GM18511 (cell line): ENCODE measurements around the gene NEXN.

ENCODE experiments used
- ATAC-seq: cut with Tn5 transposase; IDR thresholded peaks from one replicate; pipeline ENCODE4 v1.9.1; 2021; ENCODE audit warnings: mild to moderate bottlenecking, moderate library complexity; ENCODE audit not compliant: unreplicated experiment

NEXN gene

DNA sequence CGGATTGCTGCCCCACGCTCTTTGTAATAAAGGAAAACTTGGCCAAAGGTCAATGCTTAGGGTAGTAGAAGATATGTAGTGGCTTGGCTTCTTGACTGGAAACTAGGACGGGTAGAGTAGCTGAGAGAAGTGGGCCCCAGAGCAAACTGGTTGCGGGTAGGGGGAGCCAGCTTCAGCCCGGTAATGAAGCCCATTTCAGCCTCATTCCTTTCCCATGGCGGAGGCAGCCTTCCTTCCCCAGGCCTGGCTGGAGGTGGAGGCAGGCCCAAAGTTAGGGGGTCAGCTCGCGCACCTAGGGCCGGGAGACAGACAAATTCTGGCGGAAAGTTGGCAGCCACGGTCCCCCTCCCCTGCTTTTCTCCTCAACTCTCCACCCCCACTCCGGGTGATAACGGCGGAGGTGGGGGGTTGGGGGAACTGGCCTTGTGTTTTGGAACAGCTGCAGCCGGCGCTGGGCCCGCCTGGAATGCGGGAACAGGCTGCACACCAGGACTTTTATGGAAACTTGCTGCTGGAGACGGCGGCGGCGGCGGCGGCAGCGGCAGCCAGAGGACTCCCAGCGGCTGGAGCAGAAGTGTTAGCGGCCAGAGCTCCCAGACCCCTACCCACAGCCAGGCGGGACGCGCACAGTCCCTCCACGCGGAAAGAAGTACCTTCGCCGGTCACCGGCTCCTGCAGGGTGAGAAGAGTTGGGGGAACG lies at the start of gene NEXN:
Gene NEXN, plus strand, starts transcription at position 544 of the 700 bp plus-strand sequence. CDS start 27,483 bp downstream, outside the sequence.
- peak; percentile 50 for ATAC-seq

DNA sequence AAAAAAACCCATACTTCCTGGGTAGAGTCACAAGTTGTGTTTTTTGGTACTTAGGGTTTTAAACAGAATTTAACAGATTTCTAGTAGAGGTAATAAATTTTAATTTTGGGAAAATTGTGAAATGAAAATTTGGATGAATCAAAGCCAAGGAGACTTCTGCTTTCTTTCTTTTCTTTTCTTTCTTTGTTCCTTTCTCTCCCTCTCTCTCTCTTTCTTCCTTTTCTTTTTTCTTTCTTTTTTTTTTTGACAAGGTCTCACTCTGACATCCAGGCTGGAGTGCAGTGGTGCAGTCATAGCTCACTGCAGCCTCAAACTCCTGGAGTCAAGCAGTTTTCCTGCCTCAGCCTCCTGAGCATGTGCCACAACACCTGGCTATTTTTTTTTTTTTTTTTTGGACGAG lies 46.9 kb upstream of the NEXN start:
- no peak for ATAC-seq

GRCh38 chr1:77845951-77846350 lies 42.5 kb upstream of the NEXN start:
- no peak for ATAC-seq

- no peak for ATAC-seq
These were observed 41.5 kb upstream of the NEXN start for GRCh38 chr1:77846966-77847365.

- peak; percentile 66 for ATAC-seq
These were observed 40.8 kb upstream of the NEXN start for GRCh38 chr1:77847621-77848080.

- ATAC-seq = no peak
These were observed 38.3 kb upstream of the NEXN start for GRCh38 chr1:77850082-77850481.

- ATAC-seq = no peak
These were observed 30.9 kb upstream of the NEXN start for GRCh38 chr1:77857552-77857951.

GRCh38 chr1:77858725-77859124 lies 29.7 kb upstream of the NEXN start:
- no peak for ATAC-seq

DNA sequence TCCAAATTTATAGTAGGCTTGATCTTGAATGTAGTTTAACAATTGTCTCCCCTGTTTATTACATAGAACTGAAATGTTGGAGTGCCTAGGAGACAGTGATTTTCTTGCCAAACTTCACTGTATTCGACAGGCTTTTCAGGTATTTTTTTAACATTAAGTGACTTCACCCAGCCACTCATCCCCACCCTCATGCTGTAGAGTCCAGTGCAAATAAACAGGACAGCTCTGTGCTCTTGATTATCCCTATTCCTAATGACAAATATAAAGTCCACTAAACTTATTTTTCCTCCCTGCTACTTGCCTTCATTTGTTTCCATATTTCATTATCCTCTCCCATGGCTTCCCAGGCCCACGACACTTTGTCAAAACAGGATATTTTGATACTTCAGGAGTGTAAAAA lies 29.2 kb upstream of the NEXN start:
- no peak for ATAC-seq

DNA sequence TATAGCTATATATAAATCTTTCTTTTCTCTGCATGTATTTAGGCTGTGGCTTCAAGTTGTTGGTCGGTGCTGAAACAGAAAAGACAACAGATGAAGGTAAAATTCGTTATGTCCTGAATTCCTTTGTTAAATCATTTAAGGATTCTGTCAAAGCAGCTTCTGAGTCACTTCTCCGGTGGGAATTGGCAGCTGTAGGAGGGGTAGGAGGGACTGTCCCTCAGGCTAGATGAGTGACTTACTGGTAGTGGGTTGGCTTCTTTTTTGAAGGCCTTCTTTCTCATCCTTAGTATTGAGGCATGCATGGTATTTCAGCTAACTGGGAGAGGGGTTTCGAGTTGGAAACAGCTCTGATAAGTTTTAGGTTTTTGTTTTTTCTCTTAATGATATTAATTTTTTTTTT lies 22.1 kb upstream of the NEXN start:
- no peak for ATAC-seq

GRCh38 chr1:77872645-77873044 lies 15.8 kb upstream of the NEXN start:
- ATAC-seq = no peak

DNA sequence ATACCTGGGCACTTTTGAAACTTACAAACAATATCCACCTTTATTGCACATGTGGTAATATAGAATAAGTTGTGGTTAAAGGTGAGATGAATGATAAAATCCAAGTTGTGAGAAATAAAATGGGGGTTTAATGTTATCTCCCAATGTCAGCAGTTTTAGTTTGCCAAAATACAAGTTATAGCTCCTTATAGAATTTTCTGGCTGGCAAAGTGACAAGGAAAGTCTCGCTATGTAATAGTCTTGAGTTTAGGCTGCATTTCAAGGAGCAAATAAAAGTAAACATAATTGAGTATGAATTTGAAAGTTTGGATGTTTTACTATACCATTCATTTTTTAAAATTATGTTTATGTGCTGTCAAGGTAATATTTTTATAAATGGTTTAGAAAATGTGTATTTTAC lies 15.0 kb upstream of the NEXN start:
- no peak for ATAC-seq

DNA sequence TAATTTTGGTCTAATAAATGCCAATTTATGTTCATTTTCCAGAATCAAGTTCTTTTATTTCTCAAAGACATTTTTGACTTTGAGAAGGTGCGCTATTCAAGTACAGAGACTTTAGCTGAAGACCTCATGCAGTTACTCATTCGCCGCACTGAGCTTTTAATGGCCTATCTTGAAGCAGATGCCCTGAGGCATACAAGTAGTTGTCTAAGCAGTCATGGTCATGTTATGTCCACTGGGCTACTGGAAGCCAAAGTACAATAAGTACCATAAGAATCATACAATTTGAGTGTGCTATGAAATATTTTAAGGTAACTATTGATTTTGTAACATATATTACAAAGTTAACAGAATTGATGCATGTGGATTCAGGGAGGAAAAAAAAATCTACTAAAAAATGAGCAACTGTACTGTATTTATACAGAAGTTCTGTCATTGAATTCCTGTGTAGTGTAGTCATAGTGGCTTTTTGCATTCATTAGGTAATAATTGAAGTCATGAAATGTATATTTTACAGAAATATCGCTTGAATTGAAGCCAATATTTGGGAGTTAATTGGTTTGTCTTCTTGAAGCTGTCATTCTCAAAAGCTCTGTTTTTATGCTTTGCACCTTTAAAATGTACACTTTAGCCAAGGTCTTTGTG lies 13.5 kb upstream of the NEXN start:
- ATAC-seq = no peak

DNA sequence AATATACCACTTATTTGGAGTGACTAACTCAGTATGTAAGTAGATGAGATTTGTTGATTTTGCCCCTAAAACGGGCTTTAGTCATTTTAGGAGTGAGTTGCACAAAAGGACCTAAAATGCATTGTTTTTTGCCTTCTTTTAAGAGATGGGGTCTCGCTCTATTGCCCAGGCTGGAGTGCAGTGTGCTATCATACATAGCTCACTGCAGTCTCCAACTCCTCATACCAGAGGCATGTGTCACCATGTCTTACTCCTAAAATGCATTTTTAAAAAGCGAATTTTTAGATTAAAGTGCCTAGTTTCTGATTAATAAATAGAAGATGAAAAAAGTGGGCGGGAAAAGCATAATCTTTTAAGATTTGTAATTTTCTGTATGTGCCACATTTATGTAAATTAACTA lies 11.5 kb upstream of the NEXN start:
- ATAC-seq = no peak

- ATAC-seq = no peak
These were observed 7.4 kb upstream of the NEXN start for GRCh38 chr1:77881061-77881460.

- ATAC-seq = no peak
These were observed 6.0 kb upstream of the NEXN start for GRCh38 chr1:77882411-77882810.

DNA sequence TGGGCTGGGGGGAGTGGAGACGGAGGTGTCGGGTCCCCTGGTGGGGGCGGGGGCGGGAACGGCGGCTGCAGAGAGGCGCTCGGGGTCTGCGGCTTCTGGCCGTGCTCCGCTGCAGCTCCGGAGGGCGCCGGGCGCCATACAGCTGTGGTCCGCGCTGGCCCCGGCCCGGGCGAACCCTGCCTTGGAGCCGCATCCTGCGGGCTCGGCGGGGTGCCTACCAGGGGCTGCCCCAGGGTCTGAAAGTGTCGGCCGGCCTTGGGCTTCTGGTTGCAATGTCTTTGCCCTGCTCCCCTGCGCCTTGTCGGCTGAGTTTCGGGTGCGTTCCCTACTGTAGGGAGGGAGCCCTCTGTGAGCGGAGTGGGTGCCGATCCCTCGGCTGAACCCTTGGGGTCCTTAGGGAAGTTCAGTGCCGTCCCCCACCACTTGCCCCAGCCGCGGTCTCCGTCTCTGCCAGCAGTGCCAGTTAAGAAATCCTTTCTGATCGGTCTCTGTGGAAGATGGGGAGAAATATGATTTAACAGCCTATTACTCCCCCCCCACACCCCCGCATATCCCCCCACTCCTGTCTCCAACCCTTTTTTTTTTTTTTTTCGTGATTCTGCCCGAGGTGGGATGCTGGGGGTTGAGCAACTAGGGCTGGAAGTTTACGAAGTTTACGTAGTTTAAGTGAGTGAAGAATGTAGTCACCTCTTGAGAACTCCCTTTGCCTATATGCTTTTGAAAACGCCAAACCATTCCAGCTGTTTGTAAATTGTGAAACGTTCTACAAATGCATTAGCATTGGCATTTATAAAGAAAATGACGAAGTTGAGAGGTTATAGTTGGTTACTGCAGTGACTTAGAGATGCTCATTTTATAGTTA lies 588 bp downstream of the NEXN start:
- peak; percentile 70 for ATAC-seq

DNA sequence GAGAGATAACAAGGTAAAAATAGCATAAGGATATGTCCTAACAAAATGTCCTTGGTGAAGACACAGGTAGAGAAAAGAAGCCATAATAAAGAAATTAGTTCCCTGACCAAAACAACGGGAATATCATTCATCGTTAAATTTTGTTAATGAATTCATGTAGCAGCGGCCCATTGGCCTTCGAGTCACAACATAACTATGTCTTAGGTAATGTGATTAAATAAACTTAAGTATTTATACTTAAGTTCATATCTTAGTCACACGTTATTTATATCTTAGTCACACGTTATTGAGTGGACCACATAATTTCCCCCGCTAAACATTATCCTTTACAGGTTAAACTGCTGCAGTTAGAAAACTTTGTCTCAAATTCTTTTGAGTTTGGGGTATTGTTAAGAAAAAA lies 1.2 kb downstream of the NEXN start:
- ATAC-seq = no peak

DNA sequence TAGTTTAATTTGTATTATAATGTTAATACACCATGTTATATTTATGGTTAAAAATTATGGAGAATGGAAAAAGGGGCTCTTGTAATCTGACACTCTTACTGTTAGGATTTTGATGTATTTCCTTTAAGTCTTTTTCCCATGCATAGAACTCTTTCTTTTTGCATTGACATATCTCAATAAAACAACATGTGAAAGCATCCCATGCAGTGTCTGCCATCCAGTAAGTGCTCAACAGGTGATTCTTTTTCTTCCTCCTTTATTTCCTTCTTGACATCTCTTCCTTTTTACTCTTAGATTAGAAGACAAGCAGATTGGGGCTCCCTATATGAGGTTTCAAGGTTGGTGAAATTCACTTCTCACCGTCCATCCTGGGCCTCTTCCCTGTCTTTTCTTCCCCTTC lies 2.8 kb downstream of the NEXN start:
- no peak for ATAC-seq

DNA sequence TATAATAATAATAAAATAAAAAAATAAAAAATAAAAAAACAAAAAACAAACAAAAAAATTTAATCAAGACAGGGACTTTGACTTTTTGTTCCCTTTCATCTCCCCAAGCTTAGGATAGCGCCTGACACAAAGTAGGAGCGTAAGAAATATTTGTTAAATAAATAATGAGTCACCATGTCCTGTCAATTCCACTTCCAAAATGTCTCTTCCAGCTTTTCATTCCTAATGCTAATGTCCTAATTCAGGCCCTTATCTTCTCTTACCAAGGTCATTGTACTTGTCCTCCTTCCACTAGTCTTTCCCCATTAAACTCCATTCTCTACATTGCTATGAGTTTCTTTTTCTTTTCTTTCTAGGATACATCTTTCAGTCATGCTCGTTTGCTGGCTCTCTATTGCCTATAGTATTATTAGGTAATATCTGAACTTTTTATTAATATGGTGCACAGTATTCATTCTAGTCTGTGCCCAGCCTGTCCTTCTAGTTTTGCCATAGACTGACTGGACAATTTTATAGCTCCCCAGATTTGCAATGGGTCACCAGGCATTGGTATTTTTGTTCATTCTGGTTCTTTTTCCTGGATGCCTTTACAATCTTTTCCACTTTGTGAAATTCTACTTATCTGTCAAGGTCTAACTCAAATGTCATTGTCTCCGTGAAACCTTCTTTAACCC lies 11.4 kb downstream of the NEXN start:
- ATAC-seq = no peak

GRCh38 chr1:77900687-77901293 lies 12.4 kb downstream of the NEXN start:
- no peak for ATAC-seq
